GM19468 (cell line): Measurements from ENCODE around the gene ZNF780A.
"Not testable (repeated sequence)": the region's sequence is repeated elsewhere in the genome, so short reads cannot be mapped to it uniquely, and the experiment has no call there.

Experiments used
- ATAC-seq: cut with Tn5 transposase; IDR thresholded peaks from one replicate; pipeline ENCODE4 v1.9.1; 2021; ENCODE audit warnings: mild to moderate bottlenecking, moderate library complexity, moderate number of reproducible peaks; ENCODE audit not compliant: unreplicated experiment; ENCODE audit errors: extremely low read depth

The ZNF780A gene

DNA sequence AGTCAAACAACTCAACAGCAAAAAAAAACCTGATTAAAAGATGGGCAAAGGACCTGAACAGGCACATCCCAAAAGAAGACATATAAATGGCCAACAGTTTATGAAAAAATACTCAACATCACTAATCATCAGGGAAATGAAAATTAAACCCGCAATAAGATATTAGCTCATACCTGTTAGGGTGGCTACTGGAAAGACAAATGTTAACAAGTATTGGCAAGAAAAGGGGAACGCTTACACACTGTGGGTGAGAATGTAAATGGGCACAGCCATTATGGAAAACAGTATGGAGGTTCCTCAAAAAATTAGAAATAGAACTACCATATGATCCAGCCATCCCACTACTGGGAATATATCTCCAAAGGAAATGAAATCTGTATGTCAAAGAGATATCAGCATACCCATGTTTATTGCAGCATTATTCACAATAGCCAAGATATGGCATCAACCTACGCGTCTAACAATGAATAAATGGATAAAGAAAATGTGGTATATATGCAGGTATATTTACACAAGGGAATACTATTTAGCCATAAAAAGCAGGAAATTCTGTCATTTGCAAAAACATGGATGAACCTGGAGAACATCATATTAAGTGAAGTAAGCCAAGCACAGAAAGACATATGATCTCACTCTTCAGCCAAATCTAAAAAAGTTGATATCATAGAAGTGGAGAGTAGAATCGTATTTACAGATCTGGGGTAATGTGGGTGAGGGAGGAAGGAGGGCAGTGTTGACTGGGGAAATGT lies 2.3 kb downstream of the ZNF780A start:
- ATAC-seq = no peak

DNA sequence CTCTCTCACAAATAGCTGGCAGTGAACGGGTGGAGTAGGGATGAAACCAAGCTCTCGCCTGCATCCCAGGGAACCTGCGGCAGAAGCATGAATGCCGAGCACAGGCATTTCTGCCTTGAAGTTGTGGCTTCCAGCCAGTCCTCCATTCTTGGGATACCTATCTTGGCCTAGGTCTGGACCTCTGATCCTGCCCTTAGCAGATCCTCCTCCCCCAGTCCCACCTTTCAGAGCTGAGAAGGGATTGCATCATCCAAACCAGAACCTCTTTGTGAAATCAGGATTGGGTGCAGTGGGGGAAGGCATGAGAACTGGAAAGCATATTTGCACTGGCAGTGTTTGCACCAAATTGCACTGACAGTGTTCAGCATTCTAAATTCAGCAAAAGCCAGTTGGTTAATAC lies 5.8 kb downstream of the ZNF780A start:
- ATAC-seq = no peak

DNA sequence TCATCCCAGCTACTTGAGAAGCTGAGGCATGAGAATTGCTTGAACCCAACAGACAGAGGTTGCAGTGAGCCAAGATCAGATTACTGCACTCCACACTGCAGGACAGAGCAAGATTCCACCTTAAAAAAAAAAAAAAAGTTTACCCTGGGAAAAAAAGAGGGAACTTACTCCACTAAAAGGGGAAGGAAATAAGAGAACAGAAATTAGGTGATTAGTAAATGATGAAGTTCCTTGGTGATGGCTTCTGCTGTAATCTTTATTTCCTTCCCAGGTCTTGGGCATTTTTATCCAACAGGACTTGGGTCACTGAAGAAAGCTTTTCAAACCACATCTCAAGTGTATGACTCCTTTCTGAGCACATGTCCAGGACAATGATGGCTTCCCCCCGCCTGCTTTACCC lies 9.3 kb downstream of the ZNF780A start:
- ATAC-seq = no peak

DNA sequence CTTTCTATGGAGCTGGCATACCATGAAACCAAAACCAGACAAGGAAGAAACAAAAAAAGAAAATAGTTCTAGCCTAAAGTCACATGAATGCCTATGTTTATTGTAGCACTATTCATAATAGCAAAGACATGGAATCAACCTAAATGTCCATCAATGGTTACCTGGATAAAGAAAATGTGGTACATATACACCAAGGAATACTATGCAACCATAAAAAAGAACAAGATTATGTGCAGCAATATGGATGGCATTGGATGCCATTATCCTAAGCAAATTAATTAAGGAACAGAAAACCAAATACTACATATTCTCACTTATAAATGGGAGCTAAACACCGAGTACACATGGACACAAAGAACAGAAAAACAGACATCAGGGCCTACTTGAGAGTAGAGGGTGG lies 10.5 kb downstream of the ZNF780A start:
- ATAC-seq = no peak

DNA sequence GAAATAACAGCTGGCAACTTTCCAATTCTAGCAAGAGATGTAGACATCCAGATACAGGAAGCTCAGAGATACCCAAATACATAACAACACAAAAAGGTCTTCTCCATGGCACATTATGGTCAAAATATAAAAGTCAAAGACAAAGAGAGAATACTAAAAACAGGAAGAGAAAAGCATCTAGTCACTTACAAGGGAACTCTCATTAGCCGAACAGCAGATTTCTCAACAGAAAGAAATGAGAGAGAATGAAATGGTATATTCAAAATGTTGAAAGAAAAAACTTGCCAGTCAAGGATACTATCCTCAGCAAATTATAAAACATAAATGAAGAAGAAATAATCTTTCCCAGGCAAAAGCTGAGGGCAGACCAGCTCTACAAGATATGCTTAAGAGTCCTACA lies 12.4 kb downstream of the ZNF780A start:
- no peak for ATAC-seq

DNA sequence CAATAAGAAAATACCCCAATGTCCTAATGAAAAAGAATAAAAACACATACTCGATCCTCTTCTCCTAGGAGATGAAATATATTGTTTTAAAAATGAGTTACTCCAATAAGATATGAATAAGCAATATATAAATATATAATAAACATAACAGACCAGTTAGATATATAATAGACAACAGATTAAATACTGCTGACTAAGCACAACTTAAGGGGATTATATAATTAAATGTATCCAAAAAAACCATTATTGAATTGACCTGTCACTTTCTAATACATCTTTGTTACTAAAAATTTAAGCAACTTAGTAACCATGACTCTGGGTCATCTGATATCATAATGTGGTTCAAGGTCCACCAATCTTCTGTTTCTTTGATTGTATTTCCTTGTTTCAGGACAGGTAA lies 20.7 kb downstream of the ZNF780A start:
- ATAC-seq = no peak

DNA sequence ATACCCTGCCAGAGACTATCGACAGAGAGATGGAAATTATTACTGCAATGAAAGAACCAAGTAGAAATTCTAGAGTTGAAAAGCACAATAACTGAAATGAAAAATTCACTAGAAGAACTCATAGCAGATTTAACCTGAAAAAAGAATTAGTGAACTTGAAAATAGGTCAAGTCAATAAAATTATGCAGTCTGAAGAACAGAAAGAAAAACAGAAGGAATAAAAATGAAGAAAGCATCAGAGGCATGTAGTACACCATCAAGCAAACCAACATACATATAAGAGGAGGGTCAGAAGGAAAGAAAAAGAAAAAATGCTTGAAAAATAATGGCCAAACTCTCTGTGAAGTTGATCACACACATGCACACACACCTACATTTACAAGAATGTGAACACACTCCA lies 31.1 kb downstream of the ZNF780A start:
- ATAC-seq = no peak

DNA sequence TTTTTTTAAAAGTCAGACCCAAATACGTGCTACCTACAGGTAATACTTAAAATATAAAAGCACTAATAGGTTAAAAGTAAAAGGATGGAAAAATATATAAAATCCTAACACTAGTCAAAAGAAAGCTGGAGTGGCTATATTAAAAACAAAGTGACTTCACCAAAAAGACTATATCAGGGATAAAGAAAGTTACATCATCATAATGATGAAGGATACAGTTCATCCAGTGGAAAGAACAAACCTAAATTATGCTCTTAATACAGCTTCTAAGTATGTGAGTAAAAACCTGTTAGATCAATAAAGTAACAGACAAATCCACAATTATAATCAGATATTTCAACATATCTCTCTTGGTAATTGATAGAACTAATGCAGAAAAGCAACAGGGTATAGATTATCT lies 33.6 kb downstream of the ZNF780A start:
- ATAC-seq = no peak

DNA sequence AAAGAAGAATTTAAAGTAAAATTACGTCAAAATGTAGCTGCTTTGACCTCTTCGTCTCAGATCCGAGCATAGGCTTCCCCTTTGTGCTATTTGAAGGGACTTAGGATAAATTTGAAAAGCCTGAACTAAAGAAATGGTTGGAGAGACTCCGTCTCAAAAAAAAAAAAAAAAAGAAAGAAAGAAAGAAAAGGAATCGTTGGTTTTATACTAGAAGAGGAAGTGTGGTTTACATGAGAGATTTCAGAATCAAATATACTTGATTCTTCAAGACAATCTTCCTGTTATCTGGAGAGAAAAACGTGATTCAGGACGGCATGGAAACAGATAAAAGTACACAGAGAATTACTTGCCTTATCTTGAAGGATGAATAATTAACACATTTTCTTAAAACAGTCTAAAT lies 34.2 kb downstream of the ZNF780A start:
- no peak for ATAC-seq

DNA sequence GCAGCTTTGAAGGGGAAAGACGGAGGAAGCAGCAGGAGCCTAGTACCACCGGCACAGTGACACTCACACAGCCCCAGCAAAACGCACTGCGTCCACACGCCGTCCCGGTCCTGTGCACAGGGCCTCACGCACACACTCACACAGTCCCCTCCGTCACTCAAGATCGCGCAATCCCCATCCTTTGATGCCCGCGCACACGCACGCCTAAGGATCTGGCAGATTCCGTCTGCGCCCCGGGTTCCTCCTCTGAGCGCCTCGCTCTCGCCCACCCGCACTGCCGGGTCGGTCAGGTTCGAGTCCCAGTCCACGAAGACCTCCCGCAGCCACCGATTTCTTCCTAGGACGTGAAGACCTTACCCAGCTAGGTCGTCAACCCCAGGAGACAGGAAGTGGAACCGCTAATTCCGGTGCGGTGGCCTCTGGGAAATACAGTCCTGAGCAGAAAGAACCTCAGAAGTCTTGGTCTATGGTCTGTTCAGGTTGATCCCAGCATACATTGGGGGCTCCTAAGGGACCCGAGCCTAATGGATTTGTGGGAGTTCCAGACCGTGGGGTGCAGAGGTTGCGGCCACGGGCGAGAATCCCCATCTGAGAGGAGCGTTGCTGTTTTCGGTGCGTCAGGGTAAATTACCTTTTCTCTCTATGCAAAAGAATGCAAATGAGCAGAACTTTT lies 34.8 kb downstream of the ZNF780A start, which contains the start of gene ZNF780B:
Gene ZNF780B (minus strand): TSS at position 400 of the 673 bp plus-strand sequence. CDS start 5,899 bp downstream, outside the sequence.
- peak; percentile 43 for ATAC-seq

DNA sequence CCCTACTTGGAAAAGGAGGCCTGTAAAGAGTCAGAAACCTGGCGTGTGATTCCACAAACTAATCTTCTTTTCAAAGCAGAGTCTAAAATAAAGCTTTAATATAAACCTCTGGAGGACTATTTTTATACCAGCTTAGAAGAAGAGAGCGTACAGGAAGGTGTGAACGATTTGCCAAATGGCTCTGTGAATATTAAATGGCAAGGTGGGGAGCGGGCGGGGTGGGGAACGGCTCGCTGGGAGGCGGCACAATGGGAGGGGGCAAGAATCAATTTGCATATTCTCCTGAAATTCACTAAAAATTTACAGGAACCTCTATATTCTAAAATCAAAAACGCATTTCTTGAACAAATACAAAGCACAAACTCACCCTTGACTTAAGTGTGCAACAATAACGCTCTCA lies 35.7 kb downstream of the ZNF780A start:
- ATAC-seq = no peak

DNA sequence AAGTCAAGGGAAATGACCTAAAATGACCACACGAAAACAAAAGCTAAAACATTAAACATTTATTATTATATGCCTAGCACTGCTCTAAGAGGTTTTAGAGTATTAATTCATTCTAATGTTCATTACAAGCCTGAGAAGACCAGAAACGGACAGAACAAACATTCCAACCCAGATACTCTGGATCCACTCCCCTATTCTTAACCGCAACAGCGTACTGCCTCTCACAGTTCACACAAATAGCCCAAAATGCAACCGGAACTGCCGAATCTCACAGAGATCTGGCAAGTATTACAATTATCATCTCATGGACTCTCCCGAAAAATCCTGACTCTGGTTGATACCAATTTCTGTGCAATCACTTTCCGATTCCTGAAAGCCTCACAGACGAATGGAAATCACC lies 36.1 kb downstream of the ZNF780A start:
- ATAC-seq = no peak

DNA sequence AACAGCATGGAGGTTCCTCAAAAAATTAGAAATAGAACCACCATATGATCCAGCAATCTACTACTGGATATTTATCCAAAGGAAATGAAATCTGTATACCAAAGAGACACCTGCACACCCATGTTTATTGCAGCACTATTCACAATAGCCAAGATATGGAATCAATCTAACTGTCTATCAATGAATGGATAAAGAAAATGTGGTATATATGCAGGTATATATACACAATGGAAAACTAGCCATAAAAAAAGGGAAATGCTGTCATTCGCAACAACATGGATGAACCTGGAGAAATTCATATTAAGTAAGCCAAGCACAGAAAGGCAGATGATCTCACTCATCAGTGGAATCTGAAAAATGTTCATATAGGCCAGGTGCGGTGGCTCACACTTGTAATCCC lies 37.3 kb downstream of the ZNF780A start:
- no peak for ATAC-seq

DNA sequence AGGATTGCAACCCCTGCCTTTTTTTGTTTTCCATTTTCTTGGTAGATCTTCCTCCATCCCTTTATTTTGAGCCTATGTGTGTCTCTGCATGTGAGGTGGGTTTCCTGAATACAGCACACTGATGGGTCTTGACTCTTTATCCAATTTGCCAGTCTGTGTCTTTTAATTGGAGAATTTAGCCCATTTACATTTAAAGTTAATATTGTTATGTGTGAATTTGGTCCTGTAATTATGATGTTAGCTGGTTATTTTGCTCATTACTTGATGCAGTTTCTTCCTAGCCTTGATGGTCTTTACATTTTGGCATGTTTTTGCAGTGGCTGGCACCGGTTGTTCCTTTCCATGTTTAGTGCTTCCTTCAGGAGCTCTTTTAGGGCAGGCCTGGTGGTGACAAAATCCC lies 49.0 kb downstream of the ZNF780A start:
- ATAC-seq = not testable (repeated sequence)

DNA sequence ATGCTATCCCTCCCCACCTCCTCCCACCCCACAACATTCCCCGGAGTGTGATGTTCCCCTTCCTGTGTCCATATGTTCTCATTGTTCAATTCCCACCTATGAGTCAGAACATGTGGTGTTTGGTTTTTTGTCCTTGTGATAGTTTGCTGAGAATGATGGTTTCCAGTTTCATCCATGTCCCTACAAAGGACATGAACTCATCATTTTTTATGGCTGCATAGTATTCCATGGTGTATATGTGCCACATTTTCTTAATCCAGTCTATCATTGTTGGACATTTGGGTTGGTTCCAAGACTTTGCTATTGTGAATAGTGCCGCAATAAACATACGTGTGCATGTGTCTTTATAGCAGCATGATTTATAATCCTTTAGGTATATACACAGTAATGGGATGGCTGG lies 52.7 kb downstream of the ZNF780A start:
- ATAC-seq = not testable (repeated sequence)

DNA sequence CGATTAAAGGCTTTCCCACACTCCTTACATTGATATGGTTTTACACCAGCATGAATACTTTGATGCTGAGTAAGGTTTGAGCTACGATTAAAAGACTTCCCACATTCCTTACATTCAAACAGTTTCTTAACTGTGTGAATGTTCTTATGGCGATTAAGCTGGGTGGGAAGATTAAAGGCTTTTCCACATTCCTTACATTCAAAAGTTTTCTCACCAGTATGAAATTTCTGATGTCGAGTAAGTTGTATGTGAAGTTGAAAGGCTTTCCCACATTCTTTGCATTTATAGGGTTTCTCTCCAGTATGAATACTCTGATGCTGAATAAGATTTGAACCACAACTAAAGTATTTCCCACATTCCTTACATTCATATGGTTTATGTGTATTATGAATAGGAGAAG lies 54.7 kb downstream of the ZNF780A start:
- no peak for ATAC-seq

DNA sequence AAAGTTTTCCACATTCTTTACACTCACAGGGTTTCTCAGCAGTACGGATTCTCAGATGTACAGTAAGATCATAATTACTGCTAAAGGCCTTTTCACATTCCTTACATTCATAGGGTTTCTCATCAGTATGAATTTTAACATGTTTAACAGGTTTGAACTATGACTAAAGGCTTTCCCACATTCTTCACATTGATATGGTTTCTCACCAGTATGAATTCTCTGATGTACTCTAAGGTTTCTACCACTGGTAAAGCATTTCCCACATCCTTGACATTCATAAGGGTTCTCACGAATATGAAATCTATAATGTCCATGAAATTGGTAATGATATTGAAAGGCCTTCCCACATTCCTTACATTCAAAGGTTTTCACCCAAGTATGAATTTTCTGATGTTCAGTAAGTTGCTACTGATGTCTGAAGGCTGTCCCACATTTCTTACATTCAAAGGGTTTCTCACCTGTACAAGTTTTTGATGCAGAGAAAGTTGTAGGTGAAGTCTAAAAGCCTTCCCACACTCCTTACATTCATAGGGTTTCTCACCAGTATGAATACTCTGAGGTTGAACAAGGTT lies 56.7 kb downstream of the ZNF780A start:
- ATAC-seq = no peak

DNA sequence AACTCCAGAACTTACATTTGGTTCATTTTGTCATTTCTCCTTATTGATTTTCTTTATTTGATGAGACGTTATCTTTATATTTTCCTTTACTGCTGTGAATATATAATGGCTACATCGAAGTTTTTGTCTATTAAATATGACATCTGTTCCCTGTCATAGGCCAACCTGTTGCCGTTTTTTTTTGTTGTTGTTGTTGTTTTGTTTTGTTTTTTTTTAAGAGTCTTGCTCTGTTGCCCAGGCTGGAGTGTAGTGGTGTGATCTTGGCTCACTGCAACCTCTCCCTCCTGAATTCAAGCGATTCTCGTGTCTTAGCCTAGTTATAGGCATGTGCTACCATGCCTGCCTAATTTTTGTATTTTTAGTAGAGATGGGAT lies 64.2 kb downstream of the ZNF780A start:
- no peak for ATAC-seq

DNA sequence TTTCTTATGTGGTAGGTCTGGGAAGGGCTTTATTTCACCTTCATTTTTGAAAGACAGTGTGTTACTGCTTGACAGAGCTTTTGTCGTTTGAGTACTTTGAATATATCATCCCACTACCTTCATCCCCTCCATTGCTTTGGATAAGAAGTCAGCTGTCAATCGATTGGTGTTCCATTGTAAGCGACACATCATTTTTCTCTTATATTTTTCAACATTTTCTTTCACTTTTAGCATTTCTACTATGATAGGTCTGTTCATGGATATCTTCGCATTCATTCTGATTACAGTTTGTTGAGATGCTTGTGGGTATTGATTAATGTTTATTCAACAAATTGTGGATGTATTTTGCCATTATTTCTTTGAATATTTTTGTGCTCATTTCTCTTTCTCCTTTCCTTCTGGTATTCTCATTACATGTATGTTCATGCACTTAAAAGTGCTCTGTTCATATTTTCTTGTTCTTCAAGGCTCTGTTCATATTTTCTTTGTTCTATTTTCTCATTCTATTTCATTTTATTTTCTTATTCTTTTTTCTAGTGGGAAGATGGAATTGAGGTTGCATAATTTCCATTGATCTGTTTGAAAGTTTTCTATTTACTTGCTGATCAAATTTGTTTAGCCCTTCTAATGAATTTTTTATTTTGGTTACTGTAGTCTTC lies 64.7 kb downstream of the ZNF780A start:
- no peak for ATAC-seq

DNA sequence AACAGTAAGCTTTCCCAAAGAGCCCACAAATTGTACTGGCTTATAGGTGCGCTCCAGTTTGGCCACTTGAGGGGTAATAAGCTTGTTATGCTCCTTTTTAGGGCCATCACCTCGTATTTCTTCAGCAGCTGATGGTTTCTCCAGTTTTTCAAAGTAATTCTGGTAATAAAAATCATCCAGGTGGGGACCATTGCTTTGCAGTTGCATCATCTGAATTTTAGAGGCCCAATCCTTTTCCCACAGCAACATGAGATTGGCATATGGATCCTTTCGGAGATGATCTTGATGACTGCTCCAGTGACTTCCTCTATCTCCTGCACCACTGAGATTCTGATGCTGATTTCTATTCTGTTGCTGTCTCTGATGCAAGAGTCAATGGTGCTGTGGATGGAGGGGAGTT lies 66.8 kb downstream of the ZNF780A start:
- ATAC-seq = no peak
